ENCODE measurements around the gene ZSWIM7. TPM values are rescaled to one million over a fixed set of nuclear protein-coding genes. Genes with fewer than 3 reads are reported as not detected.

The ZSWIM7 gene
- total and polyA plus RNA-seq, 2 experiments from 2014 or later = 16.3 to 50.4 TPM

DNA sequence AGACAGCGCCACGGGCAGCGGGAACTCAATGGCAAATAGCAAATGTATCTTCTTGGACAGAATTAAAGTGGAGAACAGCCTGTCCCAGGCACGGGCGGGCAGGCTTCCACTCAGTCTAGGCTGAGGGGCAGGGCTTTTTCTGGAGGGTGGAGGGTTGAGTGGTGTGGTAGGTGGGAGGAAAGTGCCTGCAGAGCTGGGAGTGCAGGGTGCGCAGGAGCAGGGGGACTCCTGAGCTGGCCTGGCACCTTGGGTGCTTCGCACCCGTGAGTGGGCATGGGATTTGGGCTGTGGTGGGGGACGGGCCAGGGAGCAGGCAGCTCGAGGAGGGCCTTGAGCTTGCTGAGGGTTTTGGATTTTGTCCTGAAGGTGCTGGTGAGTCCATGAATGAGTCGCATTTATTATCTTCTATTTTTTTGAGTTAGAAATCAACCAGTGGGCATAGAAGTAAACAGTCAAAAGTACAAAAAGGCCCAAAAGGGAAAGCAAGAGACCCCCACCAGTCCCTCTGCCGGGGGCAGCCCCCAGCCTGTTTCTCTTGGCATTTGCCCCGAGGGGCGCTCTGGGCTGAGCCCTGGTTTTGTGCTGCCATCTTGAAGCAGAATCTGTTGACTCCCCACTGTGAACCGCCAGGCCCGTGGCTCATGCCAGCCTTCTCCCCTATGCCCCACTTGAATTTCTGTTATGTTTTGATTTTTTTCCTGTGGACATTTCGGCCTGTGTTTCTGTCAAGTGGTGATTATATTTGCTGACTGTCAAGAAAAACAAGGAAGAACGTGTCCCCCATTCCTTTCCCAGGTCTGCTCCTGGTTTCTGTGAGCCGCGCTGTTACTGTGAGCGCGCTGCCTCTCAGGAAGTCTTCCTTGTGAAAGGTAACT, 46.4 kb downstream of the ZSWIM7 start:
- no peak overlapping the region for H3K4me3 ChIP-seq
- TF ChIP-seq, protein P1, sequence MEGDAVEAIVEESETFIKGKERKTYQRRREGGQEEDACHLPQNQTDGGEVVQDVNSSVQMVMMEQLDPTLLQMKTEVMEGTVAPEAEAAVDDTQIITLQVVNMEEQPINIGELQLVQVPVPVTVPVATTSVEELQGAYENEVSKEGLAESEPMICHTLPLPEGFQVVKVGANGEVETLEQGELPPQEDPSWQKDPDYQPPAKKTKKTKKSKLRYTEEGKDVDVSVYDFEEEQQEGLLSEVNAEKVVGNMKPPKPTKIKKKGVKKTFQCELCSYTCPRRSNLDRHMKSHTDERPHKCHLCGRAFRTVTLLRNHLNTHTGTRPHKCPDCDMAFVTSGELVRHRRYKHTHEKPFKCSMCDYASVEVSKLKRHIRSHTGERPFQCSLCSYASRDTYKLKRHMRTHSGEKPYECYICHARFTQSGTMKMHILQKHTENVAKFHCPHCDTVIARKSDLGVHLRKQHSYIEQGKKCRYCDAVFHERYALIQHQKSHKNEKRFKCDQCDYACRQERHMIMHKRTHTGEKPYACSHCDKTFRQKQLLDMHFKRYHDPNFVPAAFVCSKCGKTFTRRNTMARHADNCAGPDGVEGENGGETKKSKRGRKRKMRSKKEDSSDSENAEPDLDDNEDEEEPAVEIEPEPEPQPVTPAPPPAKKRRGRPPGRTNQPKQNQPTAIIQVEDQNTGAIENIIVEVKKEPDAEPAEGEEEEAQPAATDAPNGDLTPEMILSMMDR (conservative IDR thresholded peaks at IDR 0.05; ENCODE audit: low read depth in 2 of 2) = no peak
- TF ChIP-seq STAT1 (IDR thresholded peaks at IDR 0.05; ENCODE audit: unreplicated experiment) (no peak), ZNF114 (CRISPR knock-in tag; IDR thresholded peaks at IDR 0.05) (no peak), EZH2 (IDR thresholded peaks at IDR 0.05; ENCODE audit: low read depth, unreplicated experiment) (no peak)
- H3K36me3 Mint-ChIP-seq (ENCODE audit: low read depth) = peaks cover 3% of the 10 kb centered on the region; the same call in 2 of the 3 replicates
- H3K27me3 Mint-ChIP-seq (ENCODE audit: insufficient read depth, low read depth, poor library complexity) = peaks cover 11% of the 10 kb centered on the region
- no peak overlapping the region for H3K4me2 ChIP-seq
- H3K27ac ChIP-seq (ENCODE audit: low read depth) = no peak overlapping the region
- no peak overlapping the region for H3K4me3 Mint-ChIP-seq
- H3K4me1 ChIP-seq (ENCODE audit: insufficient read depth) = peaks cover 7% of the 10 kb centered on the region; the same call in 1 of the 2 replicates
- DNase-seq (ENCODE audit: low spot score) (no peak), ATAC-seq (no peak)
- H3K27ac Mint-ChIP-seq = no peak overlapping the region; the same call in 1 of the 2 replicates
- H3F3A ChIP-seq (replicated peaks; ENCODE audit: low read depth) = no peaks in the 10 kb centered on the region
- H4K20me1 ChIP-seq (replicated peaks; ENCODE audit: insufficient read depth) = no peaks in the 10 kb centered on the region
- H3K36me3 ChIP-seq (ENCODE audit: insufficient read depth) = no peaks in the 10 kb centered on the region
- no peaks in the 10 kb centered on the region for H3K9me2 ChIP-seq (ENCODE audit: insufficient read depth)
- no peaks in the 10 kb centered on the region for H3K27me3 ChIP-seq (ENCODE audit: insufficient read depth)
- H2AFZ ChIP-seq = no peak overlapping the region
- no peaks in the 10 kb centered on the region for H3K79me2 ChIP-seq (replicated peaks; ENCODE audit: insufficient read depth)
- peaks cover 25% of the 10 kb centered on the region for H3K4me1 Mint-ChIP-seq
- H3K9me3 Mint-ChIP-seq = no peaks in the 10 kb centered on the region

DNA sequence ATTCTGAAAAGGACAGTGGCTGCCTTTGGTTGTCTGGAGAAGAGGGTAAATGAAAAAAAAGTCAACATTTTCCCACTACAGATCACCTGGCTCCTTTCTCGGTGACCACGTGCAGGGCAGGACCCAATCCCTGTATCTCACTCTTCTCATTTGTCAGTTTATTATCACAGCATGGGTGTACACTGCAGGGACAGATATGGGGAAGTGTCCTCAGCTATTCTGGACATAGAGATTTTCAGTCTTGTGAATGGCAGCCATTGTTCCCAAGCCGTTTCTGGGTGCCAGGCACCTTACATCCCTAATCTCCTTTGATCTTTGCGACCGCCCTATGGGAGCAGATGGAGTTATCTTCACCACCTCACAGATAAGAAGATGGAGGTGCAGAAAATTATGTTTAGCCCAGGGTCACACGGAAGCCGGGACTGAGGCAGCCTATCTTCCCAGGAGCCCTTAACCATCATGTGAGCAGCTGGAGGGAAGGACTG, 47.4 kb downstream of the ZSWIM7 start:
- Histone ChIP-seq H3K4me2 (no peak overlapping the region), H3K79me2 (replicated peaks; ENCODE audit: insufficient read depth) (no peaks in the 10 kb centered on the region)
- no peak overlapping the region for H3K27ac Mint-ChIP-seq

More for the DNA sequence above, 47.4 kb downstream of the ZSWIM7 start:
- peaks cover 2% of the 10 kb centered on the region; the same call in 1 of the 2 replicates for H3K27me3 ChIP-seq (ENCODE audit: insufficient read depth)
- no peaks in the 10 kb centered on the region for H4K20me1 ChIP-seq (replicated peaks; ENCODE audit: insufficient read depth)
- H3K4me1 Mint-ChIP-seq = peaks cover 18% of the 10 kb centered on the region
- H3F3A ChIP-seq (replicated peaks; ENCODE audit: low read depth) = no peaks in the 10 kb centered on the region
- peaks cover 7% of the 10 kb centered on the region; the same call in 1 of the 2 replicates for H3K4me1 ChIP-seq (ENCODE audit: insufficient read depth)
- no peak for TF ChIP-seq POLR2AphosphoS5 (IDR thresholded peaks at IDR 0.05; ENCODE audit: low read depth)
- TF ChIP-seq, protein P2, sequence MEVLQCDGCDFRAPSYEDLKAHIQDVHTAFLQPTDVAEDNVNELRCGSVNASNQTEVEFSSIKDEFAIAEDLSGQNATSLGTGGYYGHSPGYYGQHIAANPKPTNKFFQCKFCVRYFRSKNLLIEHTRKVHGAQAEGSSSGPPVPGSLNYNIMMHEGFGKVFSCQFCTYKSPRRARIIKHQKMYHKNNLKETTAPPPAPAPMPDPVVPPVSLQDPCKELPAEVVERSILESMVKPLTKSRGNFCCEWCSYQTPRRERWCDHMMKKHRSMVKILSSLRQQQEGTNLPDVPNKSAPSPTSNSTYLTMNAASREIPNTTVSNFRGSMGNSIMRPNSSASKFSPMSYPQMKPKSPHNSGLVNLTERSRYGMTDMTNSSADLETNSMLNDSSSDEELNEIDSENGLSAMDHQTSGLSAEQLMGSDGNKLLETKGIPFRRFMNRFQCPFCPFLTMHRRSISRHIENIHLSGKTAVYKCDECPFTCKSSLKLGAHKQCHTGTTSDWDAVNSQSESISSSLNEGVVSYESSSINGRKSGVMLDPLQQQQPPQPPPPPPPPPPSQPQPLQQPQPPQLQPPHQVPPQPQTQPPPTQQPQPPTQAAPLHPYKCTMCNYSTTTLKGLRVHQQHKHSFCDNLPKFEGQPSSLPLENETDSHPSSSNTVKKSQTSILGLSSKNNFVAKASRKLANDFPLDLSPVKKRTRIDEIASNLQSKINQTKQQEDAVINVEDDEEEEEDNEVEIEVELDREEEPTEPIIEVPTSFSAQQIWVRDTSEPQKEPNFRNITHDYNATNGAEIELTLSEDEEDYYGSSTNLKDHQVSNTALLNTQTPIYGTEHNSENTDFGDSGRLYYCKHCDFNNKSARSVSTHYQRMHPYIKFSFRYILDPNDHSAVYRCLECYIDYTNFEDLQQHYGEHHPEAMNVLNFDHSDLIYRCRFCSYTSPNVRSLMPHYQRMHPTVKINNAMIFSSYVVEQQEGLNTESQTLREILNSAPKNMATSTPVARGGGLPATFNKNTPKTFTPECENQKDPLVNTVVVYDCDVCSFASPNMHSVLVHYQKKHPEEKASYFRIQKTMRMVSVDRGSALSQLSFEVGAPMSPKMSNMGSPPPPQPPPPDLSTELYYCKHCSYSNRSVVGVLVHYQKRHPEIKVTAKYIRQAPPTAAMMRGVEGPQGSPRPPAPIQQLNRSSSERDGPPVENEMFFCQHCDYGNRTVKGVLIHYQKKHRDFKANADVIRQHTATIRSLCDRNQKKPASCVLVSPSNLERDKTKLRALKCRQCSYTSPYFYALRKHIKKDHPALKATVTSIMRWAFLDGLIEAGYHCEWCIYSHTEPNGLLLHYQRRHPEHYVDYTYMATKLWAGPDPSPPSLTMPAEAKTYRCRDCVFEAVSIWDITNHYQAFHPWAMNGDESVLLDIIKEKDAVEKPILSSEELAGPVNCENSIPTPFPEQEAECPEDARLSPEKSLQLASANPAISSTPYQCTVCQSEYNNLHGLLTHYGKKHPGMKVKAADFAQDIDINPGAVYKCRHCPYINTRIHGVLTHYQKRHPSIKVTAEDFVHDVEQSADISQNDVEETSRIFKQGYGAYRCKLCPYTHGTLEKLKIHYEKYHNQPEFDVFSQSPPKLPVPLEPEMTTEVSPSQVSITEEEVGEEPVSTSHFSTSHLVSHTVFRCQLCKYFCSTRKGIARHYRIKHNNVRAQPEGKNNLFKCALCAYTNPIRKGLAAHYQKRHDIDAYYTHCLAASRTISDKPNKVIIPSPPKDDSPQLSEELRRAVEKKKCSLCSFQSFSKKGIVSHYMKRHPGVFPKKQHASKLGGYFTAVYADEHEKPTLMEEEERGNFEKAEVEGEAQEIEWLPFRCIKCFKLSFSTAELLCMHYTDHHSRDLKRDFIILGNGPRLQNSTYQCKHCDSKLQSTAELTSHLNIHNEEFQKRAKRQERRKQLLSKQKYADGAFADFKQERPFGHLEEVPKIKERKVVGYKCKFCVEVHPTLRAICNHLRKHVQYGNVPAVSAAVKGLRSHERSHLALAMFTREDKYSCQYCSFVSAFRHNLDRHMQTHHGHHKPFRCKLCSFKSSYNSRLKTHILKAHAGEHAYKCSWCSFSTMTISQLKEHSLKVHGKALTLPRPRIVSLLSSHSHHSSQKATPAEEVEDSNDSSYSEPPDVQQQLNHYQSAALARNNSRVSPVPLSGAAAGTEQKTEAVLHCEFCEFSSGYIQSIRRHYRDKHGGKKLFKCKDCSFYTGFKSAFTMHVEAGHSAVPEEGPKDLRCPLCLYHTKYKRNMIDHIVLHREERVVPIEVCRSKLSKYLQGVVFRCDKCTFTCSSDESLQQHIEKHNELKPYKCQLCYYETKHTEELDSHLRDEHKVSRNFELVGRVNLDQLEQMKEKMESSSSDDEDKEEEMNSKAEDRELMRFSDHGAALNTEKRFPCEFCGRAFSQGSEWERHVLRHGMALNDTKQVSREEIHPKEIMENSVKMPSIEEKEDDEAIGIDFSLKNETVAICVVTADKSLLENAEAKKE (CRISPR knock-in tag; IDR thresholded peaks at IDR 0.05) = no peak
- no peak for TF ChIP-seq ZNF114 (CRISPR knock-in tag; IDR thresholded peaks at IDR 0.05)
- no peak for TF ChIP-seq NANOG (IDR thresholded peaks at IDR 0.05; ENCODE audit: borderline replicate concordance)
- no peak for TF ChIP-seq STAT1 (IDR thresholded peaks at IDR 0.05; ENCODE audit: unreplicated experiment)
- TF ChIP-seq EZH2phosphoT487 (IDR thresholded peaks at IDR 0.05; ENCODE audit: unreplicated experiment) = no peak
- ATAC-seq (no peak), DNase-seq (ENCODE audit: low spot score) (no peak)
- H3K4me3 Mint-ChIP-seq = no peak overlapping the region
- H3K9me2 ChIP-seq (ENCODE audit: insufficient read depth) = no peaks in the 10 kb centered on the region
- peaks cover 11% of the 10 kb centered on the region for H3K27me3 Mint-ChIP-seq (ENCODE audit: insufficient read depth, low read depth, poor library complexity)
- no peak overlapping the region for H3K4me3 ChIP-seq
- no peaks in the 10 kb centered on the region for H3K36me3 ChIP-seq (ENCODE audit: insufficient read depth)
- no peak overlapping the region for H3K27ac ChIP-seq (ENCODE audit: low read depth)
- H3K36me3 Mint-ChIP-seq (ENCODE audit: low read depth) = peaks cover 3% of the 10 kb centered on the region; the same call in 2 of the 3 replicates
- H3K9me3 Mint-ChIP-seq = no peaks in the 10 kb centered on the region
- no peak overlapping the region for H2AFZ ChIP-seq
